Hematopoietic multipotent progenitor cell treated with erythropoietin and hydrocortisone succinate and interleukin-3 and kit ligand, for 6 days (in vitro differentiated cells): ENCODE data around the gene ZNF280B.
"Not testable (repeated sequence)": the region's sequence is repeated elsewhere in the genome, so short reads cannot be mapped to it uniquely, and the experiment has no call there.

ENCODE experiments used
- DNase-seq: peaks from one replicate; pipeline ENCODE4 v3.0.0-alpha.2; 2015

ZNF280B gene

DNA sequence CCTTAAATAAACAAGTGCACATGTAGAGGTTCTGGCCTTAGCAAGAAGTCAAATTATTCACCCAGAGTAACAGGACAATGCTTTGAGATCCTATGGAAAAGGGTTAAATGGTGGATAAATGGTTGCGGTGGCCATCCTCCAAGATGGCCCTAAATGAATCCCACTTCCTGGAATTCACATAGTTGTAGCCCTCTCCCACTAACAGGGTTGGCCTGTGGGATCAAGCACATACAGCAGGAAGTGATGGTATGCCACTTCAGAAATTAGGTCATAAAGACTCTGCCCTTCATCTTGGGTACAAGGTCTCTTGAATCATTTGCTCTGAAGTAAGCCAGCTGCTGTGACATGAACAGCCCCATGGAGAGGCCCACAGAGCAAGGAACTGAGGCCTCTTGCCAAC lies 1.8 kb downstream of the ZNF280B start:
- no peak for DNase-seq

DNA sequence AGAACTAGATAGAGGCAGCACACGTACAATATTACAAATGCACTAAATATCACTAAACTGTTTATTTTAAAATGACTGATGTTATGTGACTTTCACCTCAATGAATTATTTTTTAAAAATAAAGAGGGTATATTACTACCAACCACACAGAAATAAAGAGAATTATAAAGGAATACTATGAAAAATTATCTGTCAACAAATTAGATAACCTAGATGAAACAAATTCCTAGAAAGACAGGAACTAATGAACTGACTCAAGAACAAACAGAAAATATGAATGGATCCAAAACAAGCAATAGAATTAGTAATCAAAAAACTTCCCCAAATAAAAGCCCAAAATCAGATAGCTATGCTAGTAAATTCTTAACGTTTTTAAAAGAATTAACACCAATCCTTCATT lies 10.3 kb downstream of the ZNF280B start:
- DNase-seq: no peak

GRCh38 chr22:22491589-22491988 lies 17.0 kb downstream of the ZNF280B start:
- not testable (repeated sequence) for DNase-seq

- no peak for DNase-seq
Measured at GRCh38 chr22:22488736-22489135, 19.8 kb downstream of the ZNF280B start.

GRCh38 chr22:22487869-22488597 lies 20.5 kb downstream of the ZNF280B start:
- no peak for DNase-seq

GRCh38 chr22:22487059-22487458 lies 21.5 kb downstream of the ZNF280B start:
- no peak for DNase-seq

DNA sequence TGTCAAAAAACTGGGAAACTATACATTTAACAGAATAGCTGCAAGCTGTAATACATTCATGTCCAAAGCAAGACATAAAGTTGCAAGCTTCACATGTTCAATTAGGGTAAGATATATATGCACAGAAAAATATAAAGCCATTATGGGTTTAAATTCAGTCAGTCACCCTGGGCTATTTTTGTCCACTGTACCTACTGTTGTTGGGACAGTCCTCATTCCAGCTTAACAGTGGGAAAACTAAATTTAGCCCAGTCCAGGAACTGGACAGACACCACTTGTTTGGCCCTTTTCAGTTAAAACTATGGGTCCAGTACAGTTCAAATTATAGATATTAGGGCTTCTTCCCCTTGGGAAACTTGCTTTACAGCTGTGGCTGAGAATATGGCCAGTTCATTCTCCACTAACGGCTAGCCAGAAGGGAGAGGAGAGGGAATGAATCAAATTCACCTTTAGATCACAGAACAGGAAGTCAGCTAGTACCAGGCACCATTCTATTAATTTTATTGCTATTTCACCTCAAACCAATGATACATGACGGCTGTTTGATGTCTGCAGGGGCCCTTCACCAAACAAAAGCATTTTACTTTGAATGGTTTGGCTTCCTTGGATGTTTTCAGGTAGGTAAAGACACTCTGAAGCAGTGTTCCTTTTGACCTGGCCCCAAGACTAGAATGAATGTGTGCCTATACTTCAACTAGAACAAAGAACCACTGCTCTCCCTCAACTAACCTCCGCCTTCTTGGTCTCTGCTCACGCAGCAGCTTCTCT lies 22.2 kb downstream of the ZNF280B start:
- DNase-seq: no peak

DNA sequence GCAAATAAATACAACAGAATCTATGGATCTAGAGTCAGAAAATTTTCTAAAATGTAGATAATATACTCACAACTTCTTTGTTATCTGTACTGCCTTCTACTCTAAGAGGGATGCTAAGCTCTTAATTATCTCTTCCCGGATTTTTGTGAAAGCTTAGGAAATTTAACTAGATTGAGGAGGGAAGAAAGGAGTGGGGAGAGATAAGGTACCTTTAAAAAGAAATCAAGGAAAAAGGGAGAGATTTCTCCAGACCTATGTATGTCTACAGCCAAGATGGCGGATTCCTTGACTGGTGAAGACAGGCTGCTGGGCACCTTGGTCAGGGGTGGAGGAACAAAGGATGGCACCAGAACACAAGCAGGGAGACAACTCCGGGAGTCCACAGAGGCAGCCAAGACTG lies 23.0 kb downstream of the ZNF280B start:
- no peak for DNase-seq

GRCh38 chr22:22484023-22484422 lies 24.5 kb downstream of the ZNF280B start:
- no peak for DNase-seq

- DNase-seq: no peak
Measured at GRCh38 chr22:22480940-22481339, 27.6 kb downstream of the ZNF280B start.

- no peak for DNase-seq
Measured at GRCh38 chr22:22479999-22480532, 28.5 kb downstream of the ZNF280B start.

GRCh38 chr22:22479116-22479515 lies 29.4 kb downstream of the ZNF280B start:
- DNase-seq: no peak

- no peak for DNase-seq
Measured at GRCh38 chr22:22478470-22478869, 30.1 kb downstream of the ZNF280B start.

- DNase-seq: no peak
Measured at GRCh38 chr22:22474733-22475132, 33.8 kb downstream of the ZNF280B start.

GRCh38 chr22:22471104-22471503 lies 37.4 kb downstream of the ZNF280B start:
- not testable (repeated sequence) for DNase-seq

GRCh38 chr22:22469527-22469926 lies 39.0 kb downstream of the ZNF280B start:
- DNase-seq: no peak

DNA sequence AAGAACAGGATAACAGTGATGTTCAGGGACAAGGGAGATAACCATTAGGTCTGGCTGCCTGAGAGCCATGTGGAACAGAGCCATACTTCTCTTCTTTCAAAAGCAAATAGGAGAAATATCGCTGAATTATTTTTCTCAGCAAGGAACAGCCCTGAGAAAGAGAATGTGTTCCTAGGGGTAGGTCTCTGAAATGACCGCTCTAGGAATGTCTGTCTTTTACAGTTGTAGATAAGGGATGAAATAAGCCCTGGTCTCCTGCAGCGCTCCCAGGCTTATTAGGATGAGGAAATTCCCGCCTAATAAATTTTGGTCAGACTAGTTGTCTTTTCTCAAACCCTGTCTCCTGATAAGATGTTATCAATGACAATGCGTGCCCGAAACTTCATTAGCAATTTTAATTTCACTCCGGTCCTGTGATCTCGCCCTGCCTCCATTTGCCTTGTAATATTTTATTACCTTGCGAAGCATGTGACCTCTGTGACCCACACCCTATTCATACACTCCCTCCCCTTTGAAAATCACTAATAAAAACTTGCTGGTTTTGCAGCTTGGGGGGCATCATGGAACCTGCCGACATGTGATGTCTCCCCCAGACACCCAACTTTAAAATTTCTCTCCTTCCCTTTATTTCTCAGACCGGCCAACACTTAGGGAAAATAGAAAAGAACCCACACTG lies 39.6 kb downstream of the ZNF280B start:
- DNase-seq: not testable (repeated sequence)

GRCh38 chr22:22467112-22467511 lies 41.4 kb downstream of the ZNF280B start:
- no peak for DNase-seq

DNA sequence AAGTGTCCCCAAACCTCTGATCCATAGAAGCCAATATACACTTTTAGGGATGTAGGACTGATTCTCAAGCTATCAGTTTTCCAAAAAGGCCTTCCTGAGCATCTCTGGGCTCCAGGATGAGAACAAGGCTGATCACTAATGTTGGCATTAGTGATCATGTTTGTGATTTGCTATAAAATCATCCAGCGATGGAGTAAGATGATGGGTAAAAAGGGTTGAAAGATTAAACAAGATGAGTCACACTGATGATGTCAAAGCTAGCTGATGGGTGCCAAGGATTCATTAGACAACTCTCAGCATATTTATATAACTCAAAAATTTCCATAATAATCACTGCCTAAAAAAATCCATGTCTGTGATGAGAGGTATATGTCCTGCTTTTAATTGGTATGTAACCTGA lies 42.8 kb downstream of the ZNF280B start:
- DNase-seq: no peak

GRCh38 chr22:22465094-22465602 lies 43.4 kb downstream of the ZNF280B start:
- no peak for DNase-seq

GRCh38 chr22:22464541-22465054 lies 43.9 kb downstream of the ZNF280B start:
- no peak for DNase-seq

DNA sequence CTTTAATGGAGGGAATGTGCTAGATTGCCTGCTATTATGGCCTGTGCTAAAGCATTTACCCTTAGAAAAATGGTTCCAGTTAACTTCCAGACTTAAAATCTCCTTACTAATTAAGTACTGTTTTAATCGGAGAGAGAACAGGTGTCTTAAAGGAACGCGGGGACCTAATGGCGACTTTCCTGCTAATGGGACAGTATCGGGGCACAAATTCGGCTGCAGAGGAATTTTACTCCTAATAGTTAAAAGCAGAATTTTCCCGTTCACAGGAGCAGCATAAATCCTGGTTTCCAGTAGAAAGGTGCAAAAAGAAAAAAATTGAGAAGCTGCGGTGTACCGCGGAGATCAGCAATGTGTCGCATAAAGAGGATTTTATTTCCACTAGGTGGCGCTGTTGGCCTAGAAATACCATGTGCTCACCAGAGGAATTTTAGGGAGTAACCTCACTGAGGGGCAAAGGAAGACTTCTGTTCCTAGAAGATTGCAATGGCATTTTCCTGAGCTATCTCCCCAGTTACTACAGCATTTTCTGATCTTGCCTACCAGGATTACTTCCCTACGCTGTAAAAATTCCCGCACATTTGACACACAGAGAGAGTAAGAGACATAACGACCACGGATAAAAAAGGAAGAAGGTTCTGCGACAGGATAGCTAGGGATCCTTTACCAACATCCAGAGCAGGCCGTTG lies 44.5 kb downstream of the ZNF280B start:
- peak; percentile 90 for DNase-seq
